Stimulated activated naive B cell treated with anti-CD40 and anti-IgM and Interleukin-4, amounts not matched to agents 10 μg/mL and 1 μg/mL and 100 μg/mL, for 72 hours (primary cell): Measurements from ENCODE around the gene POR.

Experiments
- ATAC-seq, 2 donors: fragments of 150-1000 bp; cut with Tn5 transposase; replicated peaks; 2 replicates each; pipeline ENCODE4 v1.10.0; 2021; ENCODE audit warnings: moderate library complexity in 1 of 2
- DNase-seq: peaks from one replicate; pipeline ENCODE4 v3.0.0; 2021
- H3K27ac Mint-ChIP-seq: one replicate; pipeline ENCODE4 v1.8.0; 2022; ENCODE audit warnings: mild to moderate bottlenecking, mixed read lengths
- H3K27me3 Mint-ChIP-seq, 2 donors: one replicate each; pipeline ENCODE4 v1.8.0; 2022; ENCODE audit warnings: mixed read lengths in 2 of 2
- H3K36me3 Mint-ChIP-seq, 2 donors: one replicate each; pipeline ENCODE4 v1.8.0; 2022; ENCODE audit warnings: mixed read lengths in 2 of 2, mild to moderate bottlenecking in 1 of 2
- H3K4me1 Mint-ChIP-seq, 2 donors: one replicate each; pipeline ENCODE4 v1.8.0; 2022; ENCODE audit warnings: mixed read lengths in 2 of 2, mild to moderate bottlenecking in 1 of 2
- H3K4me3 Mint-ChIP-seq, 2 donors: one replicate each; pipeline ENCODE4 v1.8.0; 2022; ENCODE audit warnings: mild to moderate bottlenecking in 2 of 2, mixed read lengths in 2 of 2, moderate library complexity in 1 of 2
- H3K9me3 Mint-ChIP-seq, 2 donors: one replicate each; pipeline ENCODE4 v1.8.0; 2022; ENCODE audit warnings: mixed read lengths in 2 of 2, mild to moderate bottlenecking in 1 of 2

Gene POR

GRCh38 chr7:75963381-75963995 is 48.5 kb downstream of the POR start:
- no peaks in the 10 kb centered on the region for H3K27me3 Mint-ChIP-seq
- DNase-seq (no peak), ATAC-seq (no peak)
- no peaks in the 10 kb centered on the region for H3K9me3 Mint-ChIP-seq
- H3K4me3 Mint-ChIP-seq = no peak overlapping the region
- peaks cover 0 to 4% of the 10 kb centered on the region in 2 donors for H3K4me1 Mint-ChIP-seq
- peaks cover 25 to 51% of the 10 kb centered on the region in 2 donors for H3K36me3 Mint-ChIP-seq
- peak overlapping the region; percentile 48 for H3K27ac Mint-ChIP-seq

GRCh38 chr7:75965617-75966016 is 50.7 kb downstream of the POR start:
- ATAC-seq (no peak), DNase-seq (no peak)
- peaks cover 23 to 51% of the 10 kb centered on the region in 2 donors for H3K36me3 Mint-ChIP-seq
- peaks cover 0 to 8% of the 10 kb centered on the region in 2 donors for H3K4me1 Mint-ChIP-seq
- H3K4me3 Mint-ChIP-seq = no peak overlapping the region
- H3K27ac Mint-ChIP-seq = no peak overlapping the region
- no peaks in the 10 kb centered on the region for H3K27me3 Mint-ChIP-seq
- no peaks in the 10 kb centered on the region for H3K9me3 Mint-ChIP-seq

GRCh38 chr7:75966190-75966961 is 51.4 kb downstream of the POR start:
- no peaks in the 10 kb centered on the region for H3K27me3 Mint-ChIP-seq
- DNase-seq = no peak
- no peak overlapping the region for H3K27ac Mint-ChIP-seq
- no peak for ATAC-seq
- peaks cover 25 to 53% of the 10 kb centered on the region in 2 donors for H3K36me3 Mint-ChIP-seq
- H3K9me3 Mint-ChIP-seq = no peaks in the 10 kb centered on the region
- no peak overlapping the region for H3K4me3 Mint-ChIP-seq
- peaks cover 0 to 8% of the 10 kb centered on the region in 2 donors for H3K4me1 Mint-ChIP-seq

- H3K27me3 Mint-ChIP-seq = no peaks in the 10 kb centered on the region
- no peak overlapping the region for H3K4me3 Mint-ChIP-seq
- DNase-seq (no peak), ATAC-seq (no peak)
- H3K36me3 Mint-ChIP-seq = peaks cover 26 to 54% of the 10 kb centered on the region in 2 donors
- H3K9me3 Mint-ChIP-seq = no peaks in the 10 kb centered on the region
- H3K4me1 Mint-ChIP-seq = peaks cover 6 to 12% of the 10 kb centered on the region in 2 donors
- no peak overlapping the region for H3K27ac Mint-ChIP-seq
Observed at GRCh38 chr7:75967055-75967454, 52.1 kb downstream of the POR start.

GRCh38 chr7:75967487-75967997 is 52.6 kb downstream of the POR start:
- Mint-ChIP-seq H3K36me3 (peaks cover 30 to 56% of the 10 kb centered on the region in 2 donors), H3K27me3 (no peaks in the 10 kb centered on the region), H3K27ac (no peak overlapping the region), H3K4me1 (peaks cover 9 to 12% of the 10 kb centered on the region in 2 donors), H3K9me3 (no peaks in the 10 kb centered on the region), H3K4me3 (no peak overlapping the region)
- no peak for ATAC-seq
- DNase-seq = no peak

GRCh38 chr7:75968012-75968411 is 53.1 kb downstream of the POR start:
- H3K36me3 Mint-ChIP-seq = peaks cover 29 to 56% of the 10 kb centered on the region in 2 donors
- H3K9me3 Mint-ChIP-seq = no peaks in the 10 kb centered on the region
- DNase-seq = no peak
- no peak overlapping the region for H3K27ac Mint-ChIP-seq
- H3K27me3 Mint-ChIP-seq = no peaks in the 10 kb centered on the region
- peaks cover 9 to 12% of the 10 kb centered on the region in 2 donors for H3K4me1 Mint-ChIP-seq
- no peak overlapping the region for H3K4me3 Mint-ChIP-seq
- ATAC-seq = no peak

GRCh38 chr7:75968561-75969001 is 53.6 kb downstream of the POR start:
- Mint-ChIP-seq H3K4me3 (no peak overlapping the region), H3K9me3 (no peaks in the 10 kb centered on the region), H3K4me1 (peaks cover 8 to 9% of the 10 kb centered on the region in 2 donors), H3K27me3 (no peaks in the 10 kb centered on the region), H3K27ac (no peak overlapping the region), H3K36me3 (peaks cover 27 to 53% of the 10 kb centered on the region in 2 donors)
- DNase-seq (no peak), ATAC-seq (no peak)

GRCh38 chr7:75969182-75969581 is 54.2 kb downstream of the POR start:
- Mint-ChIP-seq H3K36me3 (peaks cover 32 to 58% of the 10 kb centered on the region in 2 donors), H3K27me3 (no peaks in the 10 kb centered on the region), H3K27ac (peak overlapping the region; percentile 38), H3K4me1 (peaks cover 7 to 9% of the 10 kb centered on the region in 2 donors), H3K9me3 (no peaks in the 10 kb centered on the region), H3K4me3 (no peak overlapping the region)
- ATAC-seq (no peak), DNase-seq (no peak)

- no peak overlapping the region for H3K4me3 Mint-ChIP-seq
- peaks cover 7 to 9% of the 10 kb centered on the region in 2 donors for H3K4me1 Mint-ChIP-seq
- H3K27me3 Mint-ChIP-seq = no peaks in the 10 kb centered on the region
- ATAC-seq = no peak
- DNase-seq = no peak
- peaks cover 37 to 57% of the 10 kb centered on the region in 2 donors for H3K36me3 Mint-ChIP-seq
- H3K9me3 Mint-ChIP-seq = no peaks in the 10 kb centered on the region
- H3K27ac Mint-ChIP-seq = no peak overlapping the region
Observed at GRCh38 chr7:75969704-75970498, 54.9 kb downstream of the POR start.

GRCh38 chr7:75971309-75971960 is 56.5 kb downstream of the POR start:
- ATAC-seq (no peak), DNase-seq (no peak)
- H3K27me3 Mint-ChIP-seq = no peaks in the 10 kb centered on the region
- peaks cover 7 to 9% of the 10 kb centered on the region in 2 donors for H3K4me1 Mint-ChIP-seq
- no peaks in the 10 kb centered on the region for H3K9me3 Mint-ChIP-seq
- H3K36me3 Mint-ChIP-seq = peaks cover 34 to 46% of the 10 kb centered on the region in 2 donors
- H3K4me3 Mint-ChIP-seq = no peak overlapping the region
- no peak overlapping the region for H3K27ac Mint-ChIP-seq

- DNase-seq = no peak
Observed at GRCh38 chr7:75971961-75972763, 57.2 kb downstream of the POR start.

GRCh38 chr7:75977743-75978142 is 62.8 kb downstream of the POR start:
- no peak for DNase-seq
- no peak for ATAC-seq
- no peaks in the 10 kb centered on the region for H3K27me3 Mint-ChIP-seq
- no peaks in the 10 kb centered on the region for H3K4me1 Mint-ChIP-seq
- H3K36me3 Mint-ChIP-seq = peaks cover 28 to 32% of the 10 kb centered on the region in 2 donors
- no peak overlapping the region for H3K27ac Mint-ChIP-seq
- H3K9me3 Mint-ChIP-seq = no peaks in the 10 kb centered on the region
- no peak overlapping the region for H3K4me3 Mint-ChIP-seq

More at GRCh38 chr7:75971961-75972763, 57.2 kb downstream of the POR start:
- ATAC-seq = peak in 1 of 2 donors; percentile 27
- Mint-ChIP-seq H3K36me3 (peaks cover 37 to 42% of the 10 kb centered on the region in 2 donors), H3K4me3 (no peak overlapping the region), H3K27ac (peak overlapping the region; percentile 37), H3K9me3 (no peaks in the 10 kb centered on the region), H3K27me3 (no peaks in the 10 kb centered on the region), H3K4me1 (peaks cover 7 to 9% of the 10 kb centered on the region in 2 donors)

GRCh38 chr7:75979759-75980429 is 64.9 kb downstream of the POR start:
- Mint-ChIP-seq H3K9me3 (no peaks in the 10 kb centered on the region), H3K27ac (no peak overlapping the region), H3K4me3 (peak overlapping the region in 1 of 2 donors; percentile 23), H3K27me3 (no peaks in the 10 kb centered on the region), H3K4me1 (no peaks in the 10 kb centered on the region), H3K36me3 (peaks cover 24 to 30% of the 10 kb centered on the region in 2 donors)
- no peak for DNase-seq
- no peak for ATAC-seq
